HG03066 (cell line): ENCODE results near the gene GATAD2A.

Source experiments
- ATAC-seq: cut with Tn5 transposase; IDR thresholded peaks from one replicate; pipeline ENCODE4 v1.9.1; 2021; ENCODE audit warnings: low read depth; ENCODE audit not compliant: unreplicated experiment

Gene GATAD2A

GRCh38 chr19:19527674-19528625 is 122.5 kb downstream of the GATAD2A start:
- ATAC-seq = no peak

GRCh38 chr19:19528721-19529490 is 123.4 kb downstream of the GATAD2A start, which contains the start of gene YJEFN3:
Gene YJEFN3 (plus strand): TSS chr19:19528911. CDS start chr19:19528933, 22 bp downstream.
- no peak for ATAC-seq

GRCh38 chr19:19529783-19530422 is 124.4 kb downstream of the GATAD2A start:
- no peak for ATAC-seq

- ATAC-seq = no peak
Measured at GRCh38 chr19:19530423-19530804, 124.9 kb downstream of the GATAD2A start.

GRCh38 chr19:19530889-19531288 is 125.4 kb downstream of the GATAD2A start:
- ATAC-seq = no peak

- no peak for ATAC-seq
Measured at GRCh38 chr19:19531951-19532805, 126.7 kb downstream of the GATAD2A start.

- no peak for ATAC-seq
Measured at GRCh38 chr19:19532806-19533701, 127.6 kb downstream of the GATAD2A start.

GRCh38 chr19:19533841-19534240 is 128.4 kb downstream of the GATAD2A start:
- no peak for ATAC-seq

- no peak for ATAC-seq
Measured at GRCh38 chr19:19534556-19535265, 129.2 kb downstream of the GATAD2A start.

GRCh38 chr19:19535311-19536191 is 130.1 kb downstream of the GATAD2A start:
- no peak for ATAC-seq

- ATAC-seq = no peak
Measured at GRCh38 chr19:19537075-19538048, 131.9 kb downstream of the GATAD2A start.

- no peak for ATAC-seq
Measured at GRCh38 chr19:19538061-19538784, 132.7 kb downstream of the GATAD2A start, which contains the start of gene CILP2. Gene CILP2 (plus strand): TSS chr19:19538265. CDS start chr19:19538350, 85 bp downstream.

- no peak for ATAC-seq
Measured at GRCh38 chr19:19538785-19539166, 133.3 kb downstream of the GATAD2A start.

GRCh38 chr19:19539698-19540063 is 134.2 kb downstream of the GATAD2A start:
- ATAC-seq = no peak

GRCh38 chr19:19540064-19540714 is 134.7 kb downstream of the GATAD2A start:
- ATAC-seq = no peak
